GM19239 (cell line): ENCODE results near the gene CAPZA1.

Experiments
- DNase-seq: peaks from one replicate; pipeline ENCODE4 v3.0.0; 2011; ENCODE audit warnings: low spot score; ENCODE audit not compliant: insufficient read length
- FAIRE-seq: peaks from 2 replicates; lab custom pipeline; 2011; peaks lifted over from hg19 to GRCh38; lab: Jason Lieb, UNC

The CAPZA1 gene

GRCh38 chr1:112674986-112675727 lies 55.5 kb downstream of the CAPZA1 start:
- no peak for FAIRE-seq
- peak; percentile 28 for DNase-seq

- no peak for DNase-seq
- FAIRE-seq, result peak; percentile 35
Observed at GRCh38 chr1:112675728-112676381, 56.2 kb downstream of the CAPZA1 start.

- FAIRE-seq (no peak), DNase-seq (no peak)
Observed at GRCh38 chr1:112676543-112676942, 56.9 kb downstream of the CAPZA1 start.

GRCh38 chr1:112677501-112677900 lies 57.9 kb downstream of the CAPZA1 start:
- no peak for FAIRE-seq
- no peak for DNase-seq

GRCh38 chr1:112678605-112679004 lies 59.0 kb downstream of the CAPZA1 start:
- FAIRE-seq (no peak), DNase-seq (no peak)

- FAIRE-seq, result no peak
- DNase-seq, result no peak
Observed at GRCh38 chr1:112685913-112686312, 66.3 kb downstream of the CAPZA1 start.

- no peak for FAIRE-seq
- DNase-seq, result no peak
Observed at GRCh38 chr1:112686417-112686816, 66.8 kb downstream of the CAPZA1 start.

GRCh38 chr1:112686835-112687234 lies 67.2 kb downstream of the CAPZA1 start:
- DNase-seq (no peak), FAIRE-seq (no peak)

- FAIRE-seq, result no peak
- DNase-seq, result no peak
Observed at GRCh38 chr1:112687361-112687760, 67.7 kb downstream of the CAPZA1 start.

GRCh38 chr1:112687785-112688496 lies 68.3 kb downstream of the CAPZA1 start:
- DNase-seq, result no peak
- FAIRE-seq, result no peak

- FAIRE-seq (no peak), DNase-seq (no peak)
Observed at GRCh38 chr1:112688781-112689193, 69.2 kb downstream of the CAPZA1 start.

- no peak for FAIRE-seq
Observed at GRCh38 chr1:112689196-112689841, 69.7 kb downstream of the CAPZA1 start.

GRCh38 chr1:112689842-112690237 lies 70.2 kb downstream of the CAPZA1 start:
- FAIRE-seq (no peak), DNase-seq (no peak)

More at GRCh38 chr1:112689196-112689841, 69.7 kb downstream of the CAPZA1 start:
- DNase-seq, result no peak

- no peak for DNase-seq
Observed at GRCh38 chr1:112692681-112693080, 73.0 kb downstream of the CAPZA1 start.

GRCh38 chr1:112693821-112694220 lies 74.2 kb downstream of the CAPZA1 start:
- DNase-seq (no peak), FAIRE-seq (no peak)

More at GRCh38 chr1:112692681-112693080, 73.0 kb downstream of the CAPZA1 start:
- FAIRE-seq, result no peak

GRCh38 chr1:112694363-112694929 lies 74.8 kb downstream of the CAPZA1 start:
- DNase-seq, result no peak
- no peak for FAIRE-seq

- FAIRE-seq (no peak), DNase-seq (no peak)
Observed at GRCh38 chr1:112695276-112695675, 75.6 kb downstream of the CAPZA1 start.

- FAIRE-seq (no peak), DNase-seq (no peak)
Observed at GRCh38 chr1:112696578-112697314, 77.1 kb downstream of the CAPZA1 start.

GRCh38 chr1:112697781-112698201 lies 78.2 kb downstream of the CAPZA1 start:
- DNase-seq, result no peak
- FAIRE-seq, result no peak
